Measurements from ENCODE around the gene IFIT1B. TPM values are rescaled to one million over a fixed set of nuclear protein-coding genes. Genes with fewer than 3 reads are reported as not detected.
A peak's percentile ranks its signal among the peaks of the same experiment; 100 is the strongest.

IFIT1B gene
- total RNA-seq, 4 donors from 2014 or later = not detected

DNA sequence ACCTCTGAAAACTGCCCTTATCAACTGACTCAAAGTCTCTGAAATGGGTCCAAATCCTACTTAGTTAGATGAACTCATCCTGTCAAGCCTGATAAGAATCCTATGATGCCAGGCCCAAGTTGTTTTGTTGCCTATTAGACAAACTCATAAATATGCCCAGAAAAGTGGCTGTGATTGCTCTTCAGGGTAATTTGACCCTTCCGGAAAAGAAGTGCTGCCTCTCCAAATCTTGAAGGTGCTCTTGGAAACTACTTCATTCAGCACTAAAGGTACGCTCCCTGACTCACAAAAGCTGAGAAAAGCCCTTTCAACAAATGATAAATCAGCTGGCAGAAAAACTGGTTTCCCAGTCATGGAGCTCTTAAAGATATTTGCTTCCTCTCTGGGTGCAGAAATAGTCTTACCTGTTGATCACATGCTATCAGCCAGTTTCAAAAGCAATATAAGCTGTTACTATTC, 43.2 kb downstream of the IFIT1B start:
- Histone ChIP-seq H3K27ac (peak overlapping the region; percentile 64 to 78 (median 74)), H3K4me1 (peaks cover 13 to 25% of the 10 kb centered on the region in 2 donors), H3K36me3 (peaks cover 0 to 4% of the 10 kb centered on the region in 2 donors), H3K27me3 (no peaks in the 10 kb centered on the region), H3K4me3 (replicated peaks in 1 of 3) (no peak overlapping the region), H3K9me3 (no peaks in the 10 kb centered on the region)
- TF ChIP-seq CTCF (IDR thresholded peaks at IDR 0.05) = no peak
- no peak for TF ChIP-seq POLR2A (IDR thresholded peaks at IDR 0.05)
- DNase-seq = peak; percentile 38 to 43
- WGBS, 2 donors = 41 to 52% methylated on average over 2 of the region's 2 CpGs
- intact Hi-C loops (cut with DNase I) = no loop called here

GRCh38 chr10:89425000-89425399, 47.1 kb downstream of the IFIT1B start:
- no peak for DNase-seq
- H3K9me3 ChIP-seq = no peaks in the 10 kb centered on the region
- H3K27ac ChIP-seq = no peak overlapping the region
- no peaks in the 10 kb centered on the region for H3K36me3 ChIP-seq
- intact Hi-C loops (cut with DNase I) = loop anchor here (5.0 kb wide), 2 partner anchors 137 to 277 kb away; partner anchors contain the start of gene KIF20B
- H3K4me3 ChIP-seq (replicated peaks in 1 of 3) = no peak overlapping the region
- TF ChIP-seq CTCF (IDR thresholded peaks at IDR 0.05) = no peak
- no peak for TF ChIP-seq POLR2A (IDR thresholded peaks at IDR 0.05)
- WGBS, 2 donors = 89 to 92% methylated on average over 5 of the region's 5 CpGs
- peaks cover 13 to 18% of the 10 kb centered on the region in 2 donors for H3K4me1 ChIP-seq
- H3K27me3 ChIP-seq = no peaks in the 10 kb centered on the region

DNA sequence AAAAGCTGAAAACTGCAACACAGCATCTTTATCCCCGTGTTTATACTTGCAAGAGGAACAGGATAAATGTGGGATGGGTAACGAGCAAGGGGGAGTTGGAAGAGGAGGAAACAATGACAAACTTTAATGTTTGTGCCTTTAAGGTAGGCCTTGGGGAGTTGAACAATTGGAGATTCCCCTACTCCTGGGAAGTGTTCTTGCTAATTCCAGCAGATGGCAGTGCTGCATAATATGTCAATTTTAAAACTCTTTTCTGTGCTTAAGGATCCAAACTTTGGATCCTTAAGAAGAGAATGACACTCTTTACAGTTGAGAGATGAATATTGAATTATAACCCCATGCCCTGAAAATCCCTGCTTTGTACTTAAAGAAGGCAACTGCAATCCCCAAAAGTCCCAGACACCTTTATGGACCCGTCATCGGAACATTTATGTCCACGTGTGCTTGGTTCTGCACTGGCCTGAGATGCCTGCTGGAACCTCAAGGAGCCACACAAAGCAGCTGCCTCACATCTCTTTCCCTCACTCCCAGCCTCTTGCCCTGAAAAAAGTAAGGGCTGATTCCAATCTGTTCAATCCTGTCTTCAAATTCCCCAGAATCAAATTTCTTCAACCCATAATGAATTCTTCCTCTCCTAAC, 48.5 kb downstream of the IFIT1B start:
- no peak for TF ChIP-seq POLR2A (IDR thresholded peaks at IDR 0.05)
- peak; percentile 46 to 91 (median 84) for TF ChIP-seq CTCF (IDR thresholded peaks at IDR 0.05)
- Histone ChIP-seq H3K4me3 (replicated peaks in 1 of 3) (no peak overlapping the region), H3K36me3 (no peaks in the 10 kb centered on the region), H3K27ac (no peak overlapping the region), H3K27me3 (no peaks in the 10 kb centered on the region), H3K9me3 (no peaks in the 10 kb centered on the region), H3K4me1 (peaks cover 4 to 13% of the 10 kb centered on the region in 2 donors)
- no peak for DNase-seq
- 53 to 56% methylated on average over 5 of the region's 5 CpGs for WGBS, 2 donors
- intact Hi-C loops (cut with DNase I) = loop anchor here (5.0 kb wide), 2 partner anchors 136 to 276 kb away; partner anchors contain the start of gene KIF20B

GRCh38 chr10:89427629-89428028, 49.8 kb downstream of the IFIT1B start:
- no peak overlapping the region for H3K4me3 ChIP-seq (replicated peaks in 1 of 3)
- intact Hi-C loops (cut with DNase I) = loop anchor here (5.0 kb wide), 2 partner anchors 135 to 275 kb away; partner anchors contain the start of gene KIF20B
- 85 to 96% methylated on average over 4 of the region's 4 CpGs for WGBS, 2 donors
- H3K9me3 ChIP-seq = no peaks in the 10 kb centered on the region
- no peaks in the 10 kb centered on the region for H3K36me3 ChIP-seq
- no peaks in the 10 kb centered on the region for H3K27me3 ChIP-seq
- no peak overlapping the region for H3K27ac ChIP-seq
- DNase-seq = no peak
- TF ChIP-seq POLR2A (IDR thresholded peaks at IDR 0.05) = no peak
- no peak for TF ChIP-seq CTCF (IDR thresholded peaks at IDR 0.05)
- peaks cover 5 to 13% of the 10 kb centered on the region in 2 donors for H3K4me1 ChIP-seq

GRCh38 chr10:89428877-89429276, 51.0 kb downstream of the IFIT1B start:
- DNase-seq = no peak
- H3K4me3 ChIP-seq (replicated peaks in 1 of 3) = no peak overlapping the region
- no peaks in the 10 kb centered on the region for H3K27me3 ChIP-seq
- no peak for TF ChIP-seq POLR2A (IDR thresholded peaks at IDR 0.05)
- no peak for TF ChIP-seq CTCF (IDR thresholded peaks at IDR 0.05)
- H3K4me1 ChIP-seq = peaks cover 5 to 13% of the 10 kb centered on the region in 2 donors
- intact Hi-C loops (cut with DNase I) = loop anchor here (5.0 kb wide), 2 partner anchors 133 to 273 kb away; partner anchors contain the start of gene KIF20B
- no peaks in the 10 kb centered on the region for H3K9me3 ChIP-seq
- H3K27ac ChIP-seq = no peak overlapping the region
- 68 to 78% methylated on average over 1 of the region's 1 CpG for WGBS, 2 donors
- H3K36me3 ChIP-seq = no peaks in the 10 kb centered on the region

Data from thyroid gland (tissue), 4 donors.